ENCODE measurements around the gene CLMN. TPM values are rescaled to one million over a fixed set of nuclear protein-coding genes. Genes with fewer than 3 reads are reported as not detected.
A peak's percentile ranks its signal among the peaks of the same experiment; 100 is the strongest.

The CLMN gene
- total RNA-seq, 1 donor from 2014 or later = 3.9 TPM

- H3K36me3 ChIP-seq (ENCODE audit: control insufficient read depth, insufficient read depth, low read length) = no peaks in the 10 kb centered on the region
- DNase-seq (ENCODE audit: low read depth) = peak; percentile 25
- peak; percentile 13 for FAIRE-seq
- no peak overlapping the region for H3K4me3 ChIP-seq (ENCODE audit: low read depth, low read length)
- TF ChIP-seq, protein P1, sequence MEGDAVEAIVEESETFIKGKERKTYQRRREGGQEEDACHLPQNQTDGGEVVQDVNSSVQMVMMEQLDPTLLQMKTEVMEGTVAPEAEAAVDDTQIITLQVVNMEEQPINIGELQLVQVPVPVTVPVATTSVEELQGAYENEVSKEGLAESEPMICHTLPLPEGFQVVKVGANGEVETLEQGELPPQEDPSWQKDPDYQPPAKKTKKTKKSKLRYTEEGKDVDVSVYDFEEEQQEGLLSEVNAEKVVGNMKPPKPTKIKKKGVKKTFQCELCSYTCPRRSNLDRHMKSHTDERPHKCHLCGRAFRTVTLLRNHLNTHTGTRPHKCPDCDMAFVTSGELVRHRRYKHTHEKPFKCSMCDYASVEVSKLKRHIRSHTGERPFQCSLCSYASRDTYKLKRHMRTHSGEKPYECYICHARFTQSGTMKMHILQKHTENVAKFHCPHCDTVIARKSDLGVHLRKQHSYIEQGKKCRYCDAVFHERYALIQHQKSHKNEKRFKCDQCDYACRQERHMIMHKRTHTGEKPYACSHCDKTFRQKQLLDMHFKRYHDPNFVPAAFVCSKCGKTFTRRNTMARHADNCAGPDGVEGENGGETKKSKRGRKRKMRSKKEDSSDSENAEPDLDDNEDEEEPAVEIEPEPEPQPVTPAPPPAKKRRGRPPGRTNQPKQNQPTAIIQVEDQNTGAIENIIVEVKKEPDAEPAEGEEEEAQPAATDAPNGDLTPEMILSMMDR (IDR thresholded peaks at IDR 0.05; ENCODE audit: insufficient read depth, low read length, severe bottlenecking) = peak; percentile 78
- H3K27me3 ChIP-seq (ENCODE audit: control insufficient read depth, insufficient read depth, low read length) = peaks cover 9% of the 10 kb centered on the region
Measured at GRCh38 chr14:95361373-95362137, 41.8 kb upstream of the CLMN start.

DNA sequence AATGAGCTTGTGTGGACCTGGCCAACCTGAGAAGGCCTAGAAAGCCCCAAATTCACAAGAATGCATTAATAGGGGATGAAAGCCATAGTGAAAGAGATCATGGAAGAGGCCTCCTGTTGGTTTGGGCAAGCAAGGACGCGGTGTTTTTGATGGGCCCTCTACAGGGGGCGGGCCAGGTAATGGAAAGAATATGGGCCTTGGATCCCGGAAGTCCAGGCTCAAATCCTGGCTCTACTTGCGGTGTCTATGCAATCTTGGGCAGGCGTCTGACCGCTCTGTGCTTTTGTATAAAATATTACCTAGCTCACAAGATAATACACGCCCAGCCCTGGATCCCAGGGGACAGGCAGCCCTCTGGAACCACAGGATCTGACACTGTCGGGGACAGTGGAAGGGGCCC is 41.1 kb upstream of the CLMN start:
- Histone ChIP-seq H3K27me3 (ENCODE audit: control insufficient read depth, insufficient read depth, low read length) (peaks cover 9% of the 10 kb centered on the region), H3K36me3 (ENCODE audit: control insufficient read depth, insufficient read depth, low read length) (no peaks in the 10 kb centered on the region)

DNA sequence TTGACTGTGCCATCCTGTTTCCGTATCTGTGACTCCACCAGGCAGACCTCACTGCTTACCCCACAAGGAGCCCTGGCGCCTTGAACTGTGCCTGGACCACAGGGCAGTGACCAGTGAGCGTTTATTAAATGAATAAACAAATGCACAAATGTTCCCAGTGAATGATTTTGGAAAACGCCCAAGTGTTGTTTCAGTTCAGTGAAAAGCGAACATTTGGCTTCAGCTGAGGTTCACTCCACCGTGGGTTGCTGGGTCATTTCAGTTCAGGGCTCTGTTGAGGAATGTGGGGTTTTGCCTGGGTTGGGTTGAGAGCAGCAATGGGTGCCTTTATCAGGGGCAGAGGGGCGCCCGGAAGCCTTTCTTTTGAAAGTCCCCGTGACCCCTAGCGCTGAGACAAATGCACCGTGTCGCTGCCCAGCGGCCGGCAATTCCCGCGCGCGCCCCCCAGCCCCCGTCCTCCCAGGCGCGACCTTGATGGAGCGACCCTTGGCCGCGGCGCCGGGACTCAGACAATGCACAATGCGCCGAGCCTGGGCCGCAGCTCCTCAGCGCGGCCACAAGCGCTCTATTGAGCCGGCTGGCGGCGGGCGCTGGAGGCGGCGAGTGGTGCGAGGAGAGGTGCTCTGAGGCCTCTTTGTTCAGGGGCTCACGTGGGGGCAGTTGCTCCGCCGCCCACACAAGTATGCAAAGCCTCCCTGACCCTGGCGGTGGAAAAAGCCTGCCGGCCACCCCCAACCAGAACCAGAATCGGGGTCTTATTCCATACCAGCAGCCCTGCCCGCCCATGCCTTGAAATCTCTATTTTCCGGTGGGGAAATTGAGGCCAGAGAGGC is 40.5 kb upstream of the CLMN start:
- Histone ChIP-seq H3K36me3 (ENCODE audit: control insufficient read depth, insufficient read depth, low read length) (no peaks in the 10 kb centered on the region), H3K4me3 (ENCODE audit: low read depth, low read length) (no peak overlapping the region), H3K27me3 (ENCODE audit: control insufficient read depth, insufficient read depth, low read length) (peaks cover 9% of the 10 kb centered on the region)
- DNase-seq (ENCODE audit: low read depth) (no peak), FAIRE-seq (no peak)
- TF ChIP-seq, protein P1 (IDR thresholded peaks at IDR 0.05; ENCODE audit: insufficient read depth, low read length, severe bottlenecking) = no peak

More for the DNA sequence above, 41.1 kb upstream of the CLMN start:
- no peak for DNase-seq (ENCODE audit: low read depth)
- FAIRE-seq = no peak
- no peak overlapping the region for H3K4me3 ChIP-seq (ENCODE audit: low read depth, low read length)
- TF ChIP-seq, protein P1 (IDR thresholded peaks at IDR 0.05; ENCODE audit: insufficient read depth, low read length, severe bottlenecking) = no peak

DNA sequence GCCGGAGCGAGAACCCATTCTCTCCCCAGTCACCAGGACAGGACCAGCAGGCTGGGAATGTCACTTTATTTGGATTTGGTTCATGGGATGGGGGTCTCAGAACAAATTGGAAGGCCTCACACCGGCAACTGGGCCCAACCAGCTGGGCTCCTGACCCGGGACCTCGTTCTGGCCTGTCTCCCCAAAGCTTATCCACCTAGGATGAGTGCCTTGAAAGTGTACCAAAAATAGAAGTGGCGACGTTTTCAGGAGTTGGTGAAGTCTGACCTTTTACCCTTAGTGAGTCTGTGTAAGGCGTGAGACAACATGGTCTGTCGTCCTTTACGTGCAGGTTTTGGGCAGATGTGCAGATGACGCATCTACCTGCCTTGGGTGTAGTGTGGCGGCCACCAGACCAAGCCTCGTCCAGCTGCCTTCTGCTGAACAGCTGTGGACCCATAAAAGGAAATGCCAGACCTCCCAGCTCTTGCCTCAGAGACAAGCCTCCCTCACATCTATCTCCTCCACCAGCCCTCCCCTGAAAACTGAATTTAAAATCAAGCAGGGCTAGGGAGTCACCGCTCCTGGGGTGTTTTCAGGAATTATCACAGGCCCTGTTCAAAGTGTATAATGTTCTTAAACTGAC is 36.6 kb upstream of the CLMN start:
- TF ChIP-seq, protein P1 (IDR thresholded peaks at IDR 0.05; ENCODE audit: insufficient read depth, low read length, severe bottlenecking) = no peak
- no peak for DNase-seq (ENCODE audit: low read depth)
- peaks cover 1% of the 10 kb centered on the region for H3K27me3 ChIP-seq (ENCODE audit: control insufficient read depth, insufficient read depth, low read length)
- no peak for FAIRE-seq
- no peak overlapping the region for H3K4me3 ChIP-seq (ENCODE audit: low read depth, low read length)
- H3K36me3 ChIP-seq (ENCODE audit: control insufficient read depth, insufficient read depth, low read length) = no peaks in the 10 kb centered on the region

DNA sequence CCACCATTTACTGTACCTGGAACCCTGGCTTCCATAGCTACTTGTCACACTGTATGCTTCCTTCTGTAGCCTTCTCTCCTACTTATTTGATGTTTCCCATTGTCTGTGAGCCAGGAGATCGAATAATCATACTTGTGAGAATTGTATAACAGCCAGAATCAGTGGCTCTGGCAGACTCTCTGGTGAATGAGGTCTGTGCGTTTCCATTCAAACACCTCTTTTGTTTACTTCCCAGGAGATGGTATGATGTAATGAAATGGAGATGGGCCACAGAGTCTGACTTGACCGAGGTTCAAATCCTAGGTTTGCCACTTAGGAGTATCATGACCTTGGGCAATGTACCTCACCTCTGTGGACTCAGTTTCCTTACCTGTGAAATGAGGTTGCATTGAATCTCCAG is 35.7 kb upstream of the CLMN start:
- DNase-seq (ENCODE audit: low read depth) = no peak
- FAIRE-seq = no peak
- H3K27me3 ChIP-seq (ENCODE audit: control insufficient read depth, insufficient read depth, low read length) = peaks cover 1% of the 10 kb centered on the region
- no peaks in the 10 kb centered on the region for H3K36me3 ChIP-seq (ENCODE audit: control insufficient read depth, insufficient read depth, low read length)
- H3K4me3 ChIP-seq (ENCODE audit: low read depth, low read length) = no peak overlapping the region
- TF ChIP-seq, protein P1 (IDR thresholded peaks at IDR 0.05; ENCODE audit: insufficient read depth, low read length, severe bottlenecking) = no peak
